Umbilical cord (tissue), 2 donors: ENCODE data around the gene NPAS1. TPM values are rescaled to one million over a fixed set of nuclear protein-coding genes. Genes with fewer than 3 reads are reported as not detected.
"Not testable (repeated sequence)": the region's sequence is repeated elsewhere in the genome, so short reads cannot be mapped to it uniquely, and the experiment has no call there.

Source experiments
- DNase-seq: peaks from one replicate; pipeline ENCODE4 v3.0.0-alpha.2; 2015; ENCODE audit warnings: low spot score
- total RNA-seq: library from RNA; depleted of rRNA; stranded (reverse); fragments of >200 nt; gene quantifications from one replicate; pipeline ENCODE4 v1.2.3, GENCODE V29; 2014; ENCODE audit warnings: low replicate concordance; ENCODE audit not compliant: insufficient read depth

Gene NPAS1
- total RNA-seq, 1 donor from 2014 or later, result not detected

GRCh38 chr19:47045867-47046470 is 26.3 kb downstream of the NPAS1 start:
- no peak for DNase-seq

DNA sequence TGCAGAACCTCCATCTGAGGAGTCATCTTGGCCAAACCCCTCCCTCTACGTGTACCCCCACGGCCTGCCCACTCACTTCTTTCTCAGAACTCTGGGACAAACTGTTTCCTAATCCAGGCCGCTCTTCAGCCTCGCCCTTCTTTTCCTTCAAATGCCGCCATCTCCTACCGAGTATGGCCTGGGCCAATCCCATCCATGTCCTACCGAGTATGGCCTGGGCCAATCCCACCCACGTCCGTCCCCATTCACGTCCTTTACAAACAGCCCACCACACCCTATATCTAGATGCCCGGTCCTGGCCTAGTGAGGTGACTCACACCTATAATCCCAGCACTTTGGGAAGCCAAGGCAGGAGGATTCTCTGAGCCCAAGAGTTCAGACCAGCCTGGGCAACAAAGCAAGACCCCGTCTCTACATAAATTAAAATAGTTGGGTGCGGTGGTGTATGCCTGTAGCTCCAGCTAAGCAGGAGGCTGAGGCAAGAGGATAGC is 27.7 kb downstream of the NPAS1 start:
- no peak for DNase-seq

DNA sequence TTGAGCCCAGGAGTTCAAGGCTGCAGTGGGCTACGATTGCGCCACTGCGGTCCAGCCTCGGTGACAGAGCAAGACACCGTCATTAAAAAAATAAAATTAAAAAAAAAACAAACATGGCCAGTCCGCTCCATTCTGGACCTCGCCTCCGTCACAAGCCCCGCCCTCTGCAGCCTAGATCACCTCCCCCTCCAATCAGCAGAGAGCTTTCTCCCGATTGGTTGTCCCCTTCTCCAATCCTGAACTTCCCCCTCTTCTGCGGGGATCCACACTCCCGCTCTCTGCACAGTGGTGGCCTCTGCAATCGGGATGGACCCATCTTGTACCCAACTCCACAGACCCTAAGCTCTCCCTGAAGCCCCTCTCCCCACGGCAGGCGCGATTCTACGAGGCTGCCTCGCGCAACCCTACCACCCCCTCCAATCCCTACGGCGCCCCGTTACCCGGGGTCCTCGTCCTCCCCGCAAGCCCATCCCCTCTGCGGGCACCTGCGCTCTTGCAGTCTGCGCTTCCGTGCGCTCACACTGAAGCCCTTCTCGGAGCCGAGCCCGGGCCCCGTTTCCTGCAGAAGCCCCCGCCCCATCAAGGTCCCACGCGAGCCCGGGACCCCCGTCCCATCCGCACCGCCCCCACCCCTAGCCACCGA is 28.2 kb downstream of the NPAS1 start:
- DNase-seq, result peak; percentile 87

DNA sequence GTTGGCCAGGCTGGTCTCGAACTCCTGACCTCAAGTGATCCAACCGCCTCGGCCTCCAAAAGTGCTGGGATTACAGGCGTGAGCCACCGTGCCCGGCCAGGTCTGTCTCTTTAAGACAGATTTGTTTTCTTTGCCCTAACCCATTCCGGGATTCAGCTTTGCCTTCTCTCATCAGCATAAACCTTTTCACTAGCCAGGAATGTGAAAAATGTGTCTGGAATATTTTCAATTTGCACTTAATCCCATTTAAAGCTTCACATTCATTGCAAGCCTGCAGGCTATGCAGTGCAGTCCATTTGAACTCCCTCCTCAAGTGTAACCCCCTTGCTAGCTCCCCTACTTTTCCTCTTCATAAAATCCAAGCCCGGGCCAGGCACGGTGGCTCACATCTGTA is 29.7 kb downstream of the NPAS1 start:
- peak; percentile 82 for DNase-seq

- DNase-seq, result not testable (repeated sequence)
These were observed 30.9 kb downstream of the NPAS1 start for GRCh38 chr19:47050562-47050961.

GRCh38 chr19:47056411-47056810 is 36.8 kb downstream of the NPAS1 start:
- peak; percentile 45 for DNase-seq

DNA sequence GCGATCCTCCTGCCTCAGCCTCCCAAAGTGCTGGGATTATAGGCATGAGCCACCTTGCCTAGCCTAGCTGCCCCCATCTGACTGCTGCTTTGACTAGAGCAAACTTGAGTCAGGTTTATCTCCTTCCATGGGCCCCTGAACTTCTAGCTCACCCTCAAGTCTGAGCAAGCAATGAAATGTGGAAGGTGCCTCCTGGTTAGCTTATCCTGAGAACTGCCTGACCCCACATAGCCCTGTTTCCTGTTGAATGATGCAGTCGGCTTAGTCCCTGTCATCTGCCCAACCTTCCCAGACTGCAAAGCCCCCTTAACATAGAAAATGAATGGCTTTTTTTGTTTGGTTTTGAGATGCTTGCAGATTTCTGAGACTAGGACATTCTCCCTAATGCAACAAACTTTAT is 37.7 kb downstream of the NPAS1 start:
- DNase-seq, result peak; percentile 58

DNA sequence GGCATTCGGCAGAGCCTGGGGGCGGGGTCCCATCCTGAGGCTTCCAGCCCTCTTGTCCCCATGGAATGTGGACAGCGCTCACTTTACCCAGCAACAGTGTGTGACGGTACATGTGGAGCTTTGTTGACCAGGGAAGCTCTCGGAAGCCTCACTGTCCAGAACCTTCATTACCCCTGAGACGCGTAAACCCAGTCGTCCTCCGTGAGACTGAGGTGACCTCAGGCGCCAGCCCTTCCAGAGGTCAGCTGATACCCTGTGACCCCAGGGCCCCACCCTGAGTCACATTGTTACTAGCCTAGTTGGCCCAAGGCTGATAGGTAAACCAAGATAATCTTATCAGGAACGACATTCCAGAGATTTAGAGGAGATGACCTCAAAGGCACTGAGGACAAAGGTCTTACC is 39.0 kb downstream of the NPAS1 start:
- no peak for DNase-seq

DNA sequence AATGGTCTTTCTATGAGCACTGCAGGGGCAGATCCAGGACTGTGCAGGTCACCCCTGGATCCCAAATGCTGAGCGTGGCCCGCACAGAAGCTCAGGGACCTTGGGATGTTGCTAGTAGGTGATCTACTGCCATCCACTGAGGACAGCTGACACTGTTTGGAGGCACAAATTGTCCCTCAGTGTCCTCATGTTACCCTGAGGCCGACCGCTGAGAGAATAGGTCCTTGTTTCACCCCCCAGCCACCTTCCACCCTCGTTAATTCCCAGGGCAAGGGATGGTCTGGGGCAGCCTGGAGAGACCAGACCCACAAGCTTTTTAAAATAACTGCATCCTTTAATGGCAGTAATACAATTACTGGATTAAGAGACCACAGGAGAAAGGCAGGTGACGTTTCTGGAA is 44.2 kb downstream of the NPAS1 start:
- no peak for DNase-seq

DNA sequence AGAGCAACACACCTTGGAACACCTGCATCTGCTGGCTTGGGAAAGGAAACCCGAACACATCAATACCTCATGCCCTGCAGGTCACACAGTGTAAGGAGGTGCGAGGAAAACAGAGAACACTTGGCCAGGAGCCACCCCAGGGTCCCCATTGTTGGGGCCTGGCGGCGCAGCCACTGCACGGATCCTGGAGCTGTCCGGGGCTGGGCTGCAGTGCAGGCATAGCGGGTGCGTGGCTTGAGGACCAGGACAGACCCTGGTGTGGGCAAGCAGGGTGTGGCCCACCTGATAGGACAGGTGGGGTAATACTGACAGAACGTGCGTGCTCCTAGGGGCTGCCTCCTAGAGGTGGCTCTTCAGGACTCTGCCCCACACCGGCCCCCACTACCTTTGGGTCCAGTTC is 45.6 kb downstream of the NPAS1 start:
- DNase-seq, result no peak

DNA sequence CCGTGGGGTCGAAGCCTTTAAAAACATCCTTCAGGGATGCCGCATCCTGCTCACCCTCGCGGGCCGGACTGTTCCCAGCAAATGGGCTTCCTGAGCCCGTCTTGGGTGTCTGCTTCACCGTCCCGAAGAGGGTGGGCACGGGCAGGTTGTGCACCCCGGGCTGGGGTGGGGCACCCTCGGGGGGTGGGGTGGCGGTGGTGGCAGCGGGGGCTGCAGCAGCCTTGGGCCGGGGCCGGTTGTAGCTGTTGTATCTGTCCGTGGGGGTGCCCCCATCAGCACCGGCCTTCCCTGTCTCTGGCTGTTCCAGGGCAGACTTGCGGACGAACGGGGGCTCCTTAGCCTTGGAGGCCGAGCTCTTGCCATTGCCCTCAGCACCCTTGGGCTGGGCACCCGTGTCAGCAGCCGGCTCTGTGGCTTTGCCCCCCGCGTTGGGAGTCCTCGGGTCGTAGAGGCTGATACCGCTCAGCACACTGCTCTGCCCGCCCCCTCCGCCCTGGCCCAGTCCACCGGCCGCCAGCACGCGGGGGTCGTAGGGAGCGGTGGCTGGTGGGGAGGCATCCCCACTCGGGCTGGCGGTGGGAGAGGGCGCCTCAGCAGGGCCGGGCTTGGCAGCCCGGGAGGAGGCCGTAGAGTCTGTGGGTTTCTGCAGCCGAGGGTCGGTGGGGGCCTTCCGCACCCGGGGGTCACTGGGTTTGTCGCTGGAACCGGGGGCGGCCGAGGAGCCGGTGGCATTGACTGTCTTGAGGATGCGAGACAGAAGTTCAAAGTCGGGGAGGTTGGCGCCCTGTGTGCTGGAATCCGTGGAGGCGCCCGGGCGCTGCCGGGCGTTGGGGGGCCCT is 47.0 kb downstream of the NPAS1 start:
- DNase-seq, result no peak

DNA sequence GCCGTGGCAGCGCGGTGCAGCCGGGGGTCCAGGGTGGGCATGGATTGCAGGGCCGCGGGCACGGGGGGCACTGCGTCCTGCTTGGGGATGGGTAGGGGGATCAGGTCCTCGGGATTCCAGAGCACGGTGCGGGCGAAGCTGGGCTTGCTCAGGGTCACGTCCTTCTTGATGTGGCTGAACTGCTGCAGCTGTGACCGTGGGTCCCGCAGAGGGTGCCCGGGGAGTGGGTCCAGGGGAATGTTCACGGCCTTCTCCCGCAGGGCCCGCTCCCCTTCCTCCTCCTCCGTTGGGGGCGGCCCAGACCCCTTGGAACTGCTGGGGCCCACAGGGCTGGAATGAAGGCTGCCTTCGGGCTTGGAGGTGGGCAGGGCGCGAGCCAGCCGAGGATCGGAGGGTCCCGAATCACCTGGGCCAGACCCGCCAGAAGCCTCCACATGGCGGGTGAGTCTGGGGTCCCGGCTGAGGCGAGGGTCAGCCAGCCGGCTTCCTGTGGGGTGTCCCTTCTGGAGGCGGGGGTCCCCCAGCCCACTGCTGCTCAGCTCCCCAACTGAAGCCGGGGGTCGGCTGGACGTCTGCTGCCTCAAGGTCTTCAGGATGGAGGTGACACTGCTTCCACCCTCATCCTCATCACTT is 47.7 kb downstream of the NPAS1 start:
- DNase-seq, result no peak

- no peak for DNase-seq
These were observed 48.6 kb downstream of the NPAS1 start for GRCh38 chr19:47068246-47068645.

GRCh38 chr19:47068876-47069406 is 49.3 kb downstream of the NPAS1 start:
- no peak for DNase-seq

- no peak for DNase-seq
These were observed 50.2 kb downstream of the NPAS1 start for GRCh38 chr19:47069795-47070194.

- DNase-seq, result no peak
These were observed 51.1 kb downstream of the NPAS1 start for GRCh38 chr19:47070756-47071155.

DNA sequence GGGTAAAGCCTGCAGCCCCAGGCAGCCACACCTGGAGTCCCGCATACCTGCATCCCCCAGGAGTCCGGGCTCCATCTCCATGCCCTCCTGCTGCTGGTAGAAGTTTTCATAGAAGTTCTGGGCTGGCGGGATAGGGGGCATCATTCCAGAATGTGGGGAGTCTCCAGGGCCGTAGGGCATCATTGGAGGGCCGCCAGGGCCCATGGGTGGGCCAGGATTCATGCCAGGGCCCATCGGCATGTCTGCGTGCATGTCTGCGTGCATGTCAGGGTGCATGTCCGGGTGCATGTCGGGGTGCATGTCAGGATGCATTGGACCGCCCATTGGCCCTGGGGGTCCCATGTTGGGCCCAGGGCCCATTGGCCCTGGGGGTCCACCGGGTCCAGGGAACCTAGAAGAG is 52.1 kb downstream of the NPAS1 start:
- no peak for DNase-seq

DNA sequence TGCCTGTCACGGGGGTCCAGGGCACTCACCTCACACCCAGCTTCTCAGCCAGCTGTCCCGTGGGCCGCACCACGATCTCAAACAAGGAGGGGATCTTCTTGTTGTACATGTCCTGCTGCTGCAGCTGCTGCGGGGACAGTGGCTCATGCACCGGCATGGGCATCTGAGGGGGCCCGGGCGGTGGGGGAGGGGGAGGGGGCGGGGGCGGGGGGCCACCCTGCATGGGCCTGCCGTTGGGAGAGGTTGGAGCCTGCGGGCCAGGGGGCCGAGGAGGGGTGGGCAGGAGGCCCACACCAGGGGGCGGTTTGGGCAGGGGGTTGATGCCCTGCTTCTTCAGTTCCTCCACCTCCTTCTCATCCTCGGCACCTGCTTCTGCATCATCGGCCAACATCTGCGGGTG is 52.7 kb downstream of the NPAS1 start:
- DNase-seq, result no peak

DNA sequence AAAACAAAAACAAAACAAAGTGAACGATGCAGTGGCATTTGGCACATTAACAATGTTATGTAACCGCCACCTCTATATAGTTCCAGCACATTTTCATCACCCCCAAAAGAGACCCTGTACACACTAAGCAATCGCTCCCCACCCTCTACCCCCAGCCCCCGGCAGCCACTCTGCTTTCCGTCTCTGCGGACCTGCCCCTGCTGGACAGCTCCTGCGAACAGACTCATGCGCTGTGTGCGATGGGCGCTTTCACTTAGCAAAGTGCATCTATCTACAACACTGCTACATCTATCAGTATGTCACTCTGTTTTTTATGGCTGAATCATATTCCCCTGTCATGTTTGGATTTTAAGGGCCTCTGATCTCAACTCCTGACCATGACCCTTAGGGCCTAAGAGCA is 53.9 kb downstream of the NPAS1 start:
- DNase-seq, result no peak

DNA sequence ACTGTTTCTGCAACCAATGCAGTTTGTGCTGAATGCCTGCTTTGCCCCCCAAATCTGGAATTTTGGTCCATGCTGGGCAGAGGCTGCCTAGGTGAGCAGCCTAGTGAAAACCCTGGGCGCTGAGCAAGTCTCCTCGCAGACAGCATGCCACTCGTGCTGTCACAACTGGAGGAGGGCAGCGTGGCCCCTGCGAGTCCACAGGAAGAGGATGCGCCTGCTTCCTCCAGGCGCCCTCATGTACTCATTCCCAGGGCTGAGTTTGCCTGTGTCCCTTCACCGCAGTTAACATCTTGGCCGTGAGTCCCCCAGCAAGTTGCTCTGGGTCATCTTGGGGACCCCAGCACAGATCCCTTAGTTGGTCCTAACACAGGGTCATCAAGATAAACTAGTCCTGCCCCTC is 55.0 kb downstream of the NPAS1 start:
- DNase-seq, result no peak

- DNase-seq, result no peak
These were observed 55.7 kb downstream of the NPAS1 start for GRCh38 chr19:47075179-47075810.
